DND-41 (cell line): Measurements from ENCODE around the gene PIGQ.
A peak's percentile ranks its signal among the peaks of the same experiment; 100 is the strongest.

Experiments
- EZH2 ChIP-seq: IDR thresholded peaks from 3 replicates; pipeline ENCODE4 v1.6.1; 2012; ENCODE audit warnings: borderline replicate concordance, low read depth, mild to moderate bottlenecking, moderate library complexity, low read length, inconsistent platforms; ENCODE audit not compliant: severe bottlenecking
- TF ChIP-seq, protein P1 (sequence below): IDR thresholded peaks from 2 replicates; pipeline ENCODE4 v1.5.1; 2012; ENCODE audit warnings: borderline replicate concordance, low read length, moderate library complexity, mild to moderate bottlenecking; ENCODE audit not compliant: poor library complexity, severe bottlenecking; ENCODE audit errors: extremely low read depth

DNA sequence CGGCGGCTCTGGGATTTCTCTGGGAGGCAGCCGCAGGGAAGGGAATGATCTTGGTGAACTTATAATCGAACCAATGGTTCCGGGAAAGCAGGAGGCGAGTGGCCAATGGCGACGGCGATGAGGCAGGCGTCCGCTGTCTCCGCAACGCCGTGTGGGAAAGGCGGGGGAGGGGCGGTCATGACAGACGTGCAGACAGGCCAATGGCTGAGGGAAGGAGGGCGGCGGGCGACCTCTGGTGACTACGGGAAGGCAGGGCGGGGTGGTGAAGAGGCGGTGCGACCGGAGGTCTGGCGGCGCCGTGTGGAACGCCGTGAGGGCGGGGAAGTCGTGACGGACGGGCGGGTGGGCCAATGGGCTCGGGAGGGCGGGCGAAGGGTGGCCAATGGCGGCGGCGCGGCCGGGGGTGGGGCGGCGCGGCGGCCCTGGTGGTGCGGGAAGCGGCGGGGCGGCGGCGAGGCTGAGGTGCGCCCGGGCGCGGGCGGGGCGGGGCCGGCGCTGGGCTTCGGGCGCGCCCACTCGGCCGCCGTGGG, 20.0 kb downstream of the PIGQ start, which contains the start of gene RAB40C:
- TF ChIP-seq, protein P1, sequence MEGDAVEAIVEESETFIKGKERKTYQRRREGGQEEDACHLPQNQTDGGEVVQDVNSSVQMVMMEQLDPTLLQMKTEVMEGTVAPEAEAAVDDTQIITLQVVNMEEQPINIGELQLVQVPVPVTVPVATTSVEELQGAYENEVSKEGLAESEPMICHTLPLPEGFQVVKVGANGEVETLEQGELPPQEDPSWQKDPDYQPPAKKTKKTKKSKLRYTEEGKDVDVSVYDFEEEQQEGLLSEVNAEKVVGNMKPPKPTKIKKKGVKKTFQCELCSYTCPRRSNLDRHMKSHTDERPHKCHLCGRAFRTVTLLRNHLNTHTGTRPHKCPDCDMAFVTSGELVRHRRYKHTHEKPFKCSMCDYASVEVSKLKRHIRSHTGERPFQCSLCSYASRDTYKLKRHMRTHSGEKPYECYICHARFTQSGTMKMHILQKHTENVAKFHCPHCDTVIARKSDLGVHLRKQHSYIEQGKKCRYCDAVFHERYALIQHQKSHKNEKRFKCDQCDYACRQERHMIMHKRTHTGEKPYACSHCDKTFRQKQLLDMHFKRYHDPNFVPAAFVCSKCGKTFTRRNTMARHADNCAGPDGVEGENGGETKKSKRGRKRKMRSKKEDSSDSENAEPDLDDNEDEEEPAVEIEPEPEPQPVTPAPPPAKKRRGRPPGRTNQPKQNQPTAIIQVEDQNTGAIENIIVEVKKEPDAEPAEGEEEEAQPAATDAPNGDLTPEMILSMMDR = peak; percentile 23
- no peak for TF ChIP-seq EZH2
